Loucy (cell line): ENCODE results near the gene ASB10.

Experiments
- CTCF ChIP-seq: fragments of 200-600 bp; sonication (generic); conservative IDR thresholded peaks from 2 replicates; pipeline ENCODE4 v1.5.1; 2014; ENCODE audit warnings: mild to moderate bottlenecking, antibody characterized with exemption, low read length
- EZH2phosphoT487 ChIP-seq: fragments of 200-600 bp; IDR thresholded peaks from 2 replicates; pipeline ENCODE4 v1.6.1; 2018; ENCODE audit warnings: antibody characterized with exemption, mild to moderate bottlenecking, moderate library complexity, borderline replicate concordance

DNA sequence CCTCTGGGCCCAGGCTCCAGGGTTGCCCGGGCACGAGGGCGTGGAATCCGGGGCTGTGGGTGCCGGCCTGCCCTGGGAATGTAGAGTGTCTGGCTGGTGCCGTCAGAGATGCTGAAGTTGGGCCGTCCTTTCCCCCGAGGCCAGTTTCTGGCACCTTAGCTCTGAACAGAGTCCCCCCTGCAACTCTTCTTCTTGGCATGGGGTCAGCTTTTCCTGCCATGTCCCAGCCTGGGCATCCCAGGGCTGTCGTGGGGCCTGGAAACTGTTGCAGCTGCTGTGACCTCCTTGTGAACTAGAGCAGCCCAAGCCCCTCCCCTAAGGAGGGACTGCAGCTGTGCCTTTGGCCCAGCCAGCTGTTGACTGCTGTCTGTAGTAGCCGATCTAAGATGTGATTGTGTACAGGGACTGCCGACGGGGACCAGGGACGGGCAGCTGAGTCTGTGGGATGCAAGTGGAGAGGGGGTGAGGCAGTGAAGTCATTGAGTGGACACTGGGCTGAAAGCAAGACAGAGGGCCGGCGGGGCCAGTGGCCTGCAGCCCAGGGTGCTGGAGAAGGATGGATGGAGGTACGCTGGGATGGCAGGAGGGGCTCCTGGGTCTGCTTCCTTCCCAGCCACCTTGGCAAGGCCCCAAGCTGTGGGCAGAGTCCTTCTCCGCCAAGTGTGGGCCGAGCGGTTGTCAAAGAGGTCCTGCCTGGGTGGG lies 55.3 kb downstream of the ASB10 start:
- TF ChIP-seq CTCF, result no peak
- no peak for TF ChIP-seq EZH2phosphoT487
